ENCODE results near the gene TRIM34. TPM values are rescaled to one million over a fixed set of nuclear protein-coding genes. Genes with fewer than 3 reads are reported as not detected.

Gene TRIM34
- total and polyA plus RNA-seq, 10 of the 15 experiments (the other 5 are each of a cell fraction or from before 2014, with no cell fraction given), result 16.7 to 51.4 (median 21.5) TPM

DNA sequence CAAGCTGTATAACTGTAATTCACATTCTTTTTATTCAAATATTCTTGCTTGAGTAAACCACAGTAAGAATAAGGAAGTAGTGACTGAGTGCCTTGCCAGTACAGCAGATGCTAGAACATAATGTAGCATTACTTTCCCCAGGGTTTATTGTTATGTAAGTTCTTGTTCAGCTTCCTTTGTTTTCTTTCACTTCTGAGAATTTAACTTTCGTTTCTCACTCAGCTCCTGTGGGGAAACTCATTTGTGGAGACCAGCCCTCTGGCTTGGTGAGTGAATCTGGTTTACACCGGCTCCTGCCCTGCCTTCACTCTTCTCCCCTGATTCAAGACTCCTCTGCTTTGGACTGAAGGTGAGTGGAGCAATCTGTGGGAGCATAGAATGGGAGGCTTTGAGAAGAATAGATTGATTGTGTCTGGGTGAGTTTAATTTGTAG is 64.8 kb downstream of the TRIM34 start, which contains the start of gene TRIM22 (continued):
- TF ChIP-seq JUNB (IDR thresholded peaks at IDR 0.05) (no peak), IKZF2 (IDR thresholded peaks at IDR 0.05) (peak; percentile 79 to 90), CEBPB (IDR thresholded peaks at IDR 0.05; ENCODE audit: borderline replicate concordance in 1 of 2, low read depth in 2 of 2, low read length in 2 of 2) (no peak), BACH1 (IDR thresholded peaks at IDR 0.05; ENCODE audit: borderline replicate concordance) (peak; percentile 48; the same call in 1 of the 2 replicates), SIN3A (IDR thresholded peaks at IDR 0.05; ENCODE audit: low read depth, low read length) (no peak), POLR2AphosphoS2 (IDR thresholded peaks at IDR 0.05; ENCODE audit: low read depth, low read length) (no peak), HCFC1 (IDR thresholded peaks at IDR 0.05; ENCODE audit: low read length) (no peak), MTA2 (IDR thresholded peaks at IDR 0.05; ENCODE audit: low read depth) (peak; percentile 61), SUPT20H (IDR thresholded peaks at IDR 0.05; ENCODE audit: borderline replicate concordance, control insufficient read depth, low read depth, low read length) (no peak), FOXM1 (IDR thresholded peaks at IDR 0.05; ENCODE audit: low read depth, low read length) (no peak), RUNX3 (IDR thresholded peaks at IDR 0.05; ENCODE audit: low read length) (peak; percentile 73)
- TF ChIP-seq, protein P1, sequence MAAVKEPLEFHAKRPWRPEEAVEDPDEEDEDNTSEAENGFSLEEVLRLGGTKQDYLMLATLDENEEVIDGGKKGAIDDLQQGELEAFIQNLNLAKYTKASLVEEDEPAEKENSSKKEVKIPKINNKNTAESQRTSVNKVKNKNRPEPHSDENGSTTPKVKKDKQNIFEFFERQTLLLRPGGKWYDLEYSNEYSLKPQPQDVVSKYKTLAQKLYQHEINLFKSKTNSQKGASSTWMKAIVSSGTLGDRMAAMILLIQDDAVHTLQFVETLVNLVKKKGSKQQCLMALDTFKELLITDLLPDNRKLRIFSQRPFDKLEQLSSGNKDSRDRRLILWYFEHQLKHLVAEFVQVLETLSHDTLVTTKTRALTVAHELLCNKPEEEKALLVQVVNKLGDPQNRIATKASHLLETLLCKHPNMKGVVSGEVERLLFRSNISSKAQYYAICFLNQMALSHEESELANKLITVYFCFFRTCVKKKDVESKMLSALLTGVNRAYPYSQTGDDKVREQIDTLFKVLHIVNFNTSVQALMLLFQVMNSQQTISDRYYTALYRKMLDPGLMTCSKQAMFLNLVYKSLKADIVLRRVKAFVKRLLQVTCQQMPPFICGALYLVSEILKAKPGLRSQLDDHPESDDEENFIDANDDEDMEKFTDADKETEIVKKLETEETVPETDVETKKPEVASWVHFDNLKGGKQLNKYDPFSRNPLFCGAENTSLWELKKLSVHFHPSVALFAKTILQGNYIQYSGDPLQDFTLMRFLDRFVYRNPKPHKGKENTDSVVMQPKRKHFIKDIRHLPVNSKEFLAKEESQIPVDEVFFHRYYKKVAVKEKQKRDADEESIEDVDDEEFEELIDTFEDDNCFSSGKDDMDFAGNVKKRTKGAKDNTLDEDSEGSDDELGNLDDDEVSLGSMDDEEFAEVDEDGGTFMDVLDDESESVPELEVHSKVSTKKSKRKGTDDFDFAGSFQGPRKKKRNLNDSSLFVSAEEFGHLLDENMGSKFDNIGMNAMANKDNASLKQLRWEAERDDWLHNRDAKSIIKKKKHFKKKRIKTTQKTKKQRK (IDR thresholded peaks at IDR 0.05; ENCODE audit: low read depth, low read length), result no peak
- TF ChIP-seq, protein P2, sequence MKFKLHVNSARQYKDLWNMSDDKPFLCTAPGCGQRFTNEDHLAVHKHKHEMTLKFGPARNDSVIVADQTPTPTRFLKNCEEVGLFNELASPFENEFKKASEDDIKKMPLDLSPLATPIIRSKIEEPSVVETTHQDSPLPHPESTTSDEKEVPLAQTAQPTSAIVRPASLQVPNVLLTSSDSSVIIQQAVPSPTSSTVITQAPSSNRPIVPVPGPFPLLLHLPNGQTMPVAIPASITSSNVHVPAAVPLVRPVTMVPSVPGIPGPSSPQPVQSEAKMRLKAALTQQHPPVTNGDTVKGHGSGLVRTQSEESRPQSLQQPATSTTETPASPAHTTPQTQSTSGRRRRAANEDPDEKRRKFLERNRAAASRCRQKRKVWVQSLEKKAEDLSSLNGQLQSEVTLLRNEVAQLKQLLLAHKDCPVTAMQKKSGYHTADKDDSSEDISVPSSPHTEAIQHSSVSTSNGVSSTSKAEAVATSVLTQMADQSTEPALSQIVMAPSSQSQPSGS (IDR thresholded peaks at IDR 0.05; ENCODE audit: low read length), result 0 out of 2 replicates have a peak, but pooled peaks have one; percentile 29
- TF ChIP-seq, protein P3, sequence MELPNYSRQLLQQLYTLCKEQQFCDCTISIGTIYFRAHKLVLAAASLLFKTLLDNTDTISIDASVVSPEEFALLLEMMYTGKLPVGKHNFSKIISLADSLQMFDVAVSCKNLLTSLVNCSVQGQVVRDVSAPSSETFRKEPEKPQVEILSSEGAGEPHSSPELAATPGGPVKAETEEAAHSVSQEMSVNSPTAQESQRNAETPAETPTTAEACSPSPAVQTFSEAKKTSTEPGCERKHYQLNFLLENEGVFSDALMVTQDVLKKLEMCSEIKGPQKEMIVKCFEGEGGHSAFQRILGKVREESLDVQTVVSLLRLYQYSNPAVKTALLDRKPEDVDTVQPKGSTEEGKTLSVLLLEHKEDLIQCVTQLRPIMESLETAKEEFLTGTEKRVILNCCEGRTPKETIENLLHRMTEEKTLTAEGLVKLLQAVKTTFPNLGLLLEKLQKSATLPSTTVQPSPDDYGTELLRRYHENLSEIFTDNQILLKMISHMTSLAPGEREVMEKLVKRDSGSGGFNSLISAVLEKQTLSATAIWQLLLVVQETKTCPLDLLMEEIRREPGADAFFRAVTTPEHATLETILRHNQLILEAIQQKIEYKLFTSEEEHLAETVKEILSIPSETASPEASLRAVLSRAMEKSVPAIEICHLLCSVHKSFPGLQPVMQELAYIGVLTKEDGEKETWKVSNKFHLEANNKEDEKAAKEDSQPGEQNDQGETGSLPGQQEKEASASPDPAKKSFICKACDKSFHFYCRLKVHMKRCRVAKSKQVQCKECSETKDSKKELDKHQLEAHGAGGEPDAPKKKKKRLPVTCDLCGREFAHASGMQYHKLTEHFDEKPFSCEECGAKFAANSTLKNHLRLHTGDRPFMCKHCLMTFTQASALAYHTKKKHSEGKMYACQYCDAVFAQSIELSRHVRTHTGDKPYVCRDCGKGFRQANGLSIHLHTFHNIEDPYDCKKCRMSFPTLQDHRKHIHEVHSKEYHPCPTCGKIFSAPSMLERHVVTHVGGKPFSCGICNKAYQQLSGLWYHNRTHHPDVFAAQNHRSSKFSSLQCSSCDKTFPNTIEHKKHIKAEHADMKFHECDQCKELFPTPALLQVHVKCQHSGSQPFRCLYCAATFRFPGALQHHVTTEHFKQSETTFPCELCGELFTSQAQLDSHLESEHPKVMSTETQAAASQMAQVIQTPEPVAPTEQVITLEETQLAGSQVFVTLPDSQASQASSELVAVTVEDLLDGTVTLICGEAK (IDR thresholded peaks at IDR 0.05; ENCODE audit: borderline replicate concordance), result no peak
- TF ChIP-seq, protein P4, sequence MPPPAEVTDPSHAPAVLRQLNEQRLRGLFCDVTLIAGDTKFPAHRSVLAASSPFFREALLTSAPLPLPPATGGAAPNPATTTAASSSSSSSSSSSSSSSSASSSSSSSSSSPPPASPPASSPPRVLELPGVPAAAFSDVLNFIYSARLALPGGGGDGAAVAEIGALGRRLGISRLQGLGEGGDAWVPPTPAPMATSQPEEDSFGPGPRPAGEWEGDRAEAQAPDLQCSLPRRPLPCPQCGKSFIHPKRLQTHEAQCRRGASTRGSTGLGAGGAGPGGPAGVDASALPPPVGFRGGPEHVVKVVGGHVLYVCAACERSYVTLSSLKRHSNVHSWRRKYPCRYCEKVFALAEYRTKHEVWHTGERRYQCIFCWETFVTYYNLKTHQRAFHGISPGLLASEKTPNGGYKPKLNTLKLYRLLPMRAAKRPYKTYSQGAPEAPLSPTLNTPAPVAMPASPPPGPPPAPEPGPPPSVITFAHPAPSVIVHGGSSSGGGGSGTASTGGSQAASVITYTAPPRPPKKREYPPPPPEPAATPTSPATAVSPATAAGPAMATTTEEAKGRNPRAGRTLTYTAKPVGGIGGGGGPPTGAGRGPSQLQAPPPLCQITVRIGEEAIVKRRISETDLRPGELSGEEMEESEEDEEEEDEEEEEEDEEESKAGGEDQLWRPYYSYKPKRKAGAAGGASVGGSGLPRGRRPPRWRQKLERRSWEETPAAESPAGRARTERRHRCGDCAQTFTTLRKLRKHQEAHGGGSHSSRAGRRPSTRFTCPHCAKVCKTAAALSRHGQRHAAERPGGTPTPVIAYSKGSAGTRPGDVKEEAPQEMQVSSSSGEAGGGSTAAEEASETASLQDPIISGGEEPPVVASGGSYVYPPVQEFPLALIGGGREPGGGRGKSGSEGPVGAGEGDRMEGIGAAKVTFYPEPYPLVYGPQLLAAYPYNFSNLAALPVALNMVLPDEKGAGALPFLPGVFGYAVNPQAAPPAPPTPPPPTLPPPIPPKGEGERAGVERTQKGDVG (CRISPR knock-in tag; IDR thresholded peaks at IDR 0.05), result no peak
- TF ChIP-seq, protein P5, sequence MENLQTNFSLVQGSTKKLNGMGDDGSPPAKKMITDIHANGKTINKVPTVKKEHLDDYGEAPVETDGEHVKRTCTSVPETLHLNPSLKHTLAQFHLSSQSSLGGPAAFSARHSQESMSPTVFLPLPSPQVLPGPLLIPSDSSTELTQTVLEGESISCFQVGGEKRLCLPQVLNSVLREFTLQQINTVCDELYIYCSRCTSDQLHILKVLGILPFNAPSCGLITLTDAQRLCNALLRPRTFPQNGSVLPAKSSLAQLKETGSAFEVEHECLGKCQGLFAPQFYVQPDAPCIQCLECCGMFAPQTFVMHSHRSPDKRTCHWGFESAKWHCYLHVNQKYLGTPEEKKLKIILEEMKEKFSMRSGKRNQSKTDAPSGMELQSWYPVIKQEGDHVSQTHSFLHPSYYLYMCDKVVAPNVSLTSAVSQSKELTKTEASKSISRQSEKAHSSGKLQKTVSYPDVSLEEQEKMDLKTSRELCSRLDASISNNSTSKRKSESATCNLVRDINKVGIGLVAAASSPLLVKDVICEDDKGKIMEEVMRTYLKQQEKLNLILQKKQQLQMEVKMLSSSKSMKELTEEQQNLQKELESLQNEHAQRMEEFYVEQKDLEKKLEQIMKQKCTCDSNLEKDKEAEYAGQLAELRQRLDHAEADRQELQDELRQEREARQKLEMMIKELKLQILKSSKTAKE (IDR thresholded peaks at IDR 0.05; ENCODE audit: low read depth, poor library complexity, severe bottlenecking), result peak; percentile 81
